Esophagus squamous epithelium (tissue), 5 donors: Measurements from ENCODE around the gene KLHL40. TPM values are rescaled to one million over a fixed set of nuclear protein-coding genes. Genes with fewer than 3 reads are reported as not detected.

Experiments used
- DNase-seq: peaks from one replicate; lab custom pipeline; 2025; lab: John Stamatoyannopoulos, UW
- H3K27ac ChIP-seq, 4 donors: fragments of 200-600 bp; sonication (generic); one replicate each; pipeline ENCODE4 v1.5.1; 2016 to 2019; ENCODE audit warnings: mild to moderate bottlenecking in 1 of 4
- H3K27me3 ChIP-seq, 4 donors: fragments of 200-600 bp; sonication (generic); 1 replicate in 3 of 4; 2 replicates in 1 of 4; pipeline versions ENCODE4 v1.5.1 to v1.6.0; 2017 to 2021; ENCODE audit warnings: antibody characterized with exemption in 1 of 4
- H3K36me3 ChIP-seq, 3 donors: fragments of 200-600 bp; sonication (generic); one replicate each; pipeline ENCODE4 v1.5.1; 2016 to 2019
- H3K4me1 ChIP-seq, 3 donors: fragments of 200-600 bp; sonication (generic); one replicate each; pipeline ENCODE4 v1.5.1; 2017 to 2019
- H3K4me3 ChIP-seq, 4 donors: fragments of 200-600 bp; sonication (generic); 1 replicate in 3 of 4; 2 replicates in 1 of 4; pipeline ENCODE4 v1.5.1; 2016 to 2019; ENCODE audit warnings: mild to moderate bottlenecking in 2 of 4, moderate library complexity in 1 of 4
- H3K9me3 ChIP-seq, 3 donors: fragments of 200-600 bp; sonication (generic); one replicate each; pipeline ENCODE4 v1.5.1; 2016 to 2019
- CTCF ChIP-seq, 6 experiments: fragments of 450-650 bp in 4 of 6; fragments of 200-600 bp in 2 of 6; sonication (generic) in 2 of 6; IDR thresholded peaks; one replicate each; pipeline ENCODE4 v1.5.1; 2016 to 2019; ENCODE audit warnings: antibody characterized with exemption in 6 of 6, mild to moderate bottlenecking in 4 of 6, moderate library complexity in 4 of 6
- POLR2A ChIP-seq, 4 donors: fragments of 450-650 bp; IDR thresholded peaks; one replicate each; pipeline ENCODE4 v1.6.1; 2017; ENCODE audit warnings: antibody characterized with exemption in 4 of 4, mild to moderate bottlenecking in 4 of 4, moderate library complexity in 3 of 4
- WGBS, 2 donors: methylation state at CpG; one replicate each; pipeline ENCODE4 v1.1.5; 2018; 5-methylcytosine and 5-hydroxymethylcytosine counted together
- intact Hi-C: fragments of 100-400 bp; cut with DNase I; formaldehyde crosslinking; loops from one replicate; pipeline ENCODE4 v1.15.0; 2022
- total RNA-seq, 4 donors: library from RNA; depleted of rRNA; stranded (reverse); fragments of >200 nt; gene quantifications; one replicate each; pipeline ENCODE4 v1.1.0, GENCODE V29; 2016
- donor health status: DM: yes; HTN: yes; CAD: no.

The KLHL40 gene
- total RNA-seq, 4 donors from 2014 or later, result not detected

- intact Hi-C loops, result no loop called here
- Histone ChIP-seq H3K4me3 (no peak overlapping the region), H3K4me1 (no peaks in the 10 kb centered on the region), H3K9me3 (no peaks in the 10 kb centered on the region), H3K27ac (no peak overlapping the region), H3K36me3 (no peaks in the 10 kb centered on the region), H3K27me3 (no peaks in the 10 kb centered on the region)
- DNase-seq, result no peak
- 87 to 96% methylated on average over 4 to 8 of the region's 10 CpGs for WGBS, 2 donors
- TF ChIP-seq CTCF (IDR thresholded peaks at IDR 0.05) (no peak), POLR2A (IDR thresholded peaks at IDR 0.05) (no peak)
Measured at GRCh38 chr3:42708611-42709151, 23.3 kb downstream of the KLHL40 start.

- Histone ChIP-seq H3K9me3 (no peaks in the 10 kb centered on the region), H3K4me3 (no peak overlapping the region), H3K27ac (no peak overlapping the region), H3K36me3 (no peaks in the 10 kb centered on the region), H3K27me3 (no peaks in the 10 kb centered on the region), H3K4me1 (no peaks in the 10 kb centered on the region)
- TF ChIP-seq CTCF (IDR thresholded peaks at IDR 0.05) (no peak), POLR2A (IDR thresholded peaks at IDR 0.05) (no peak)
- no peak for DNase-seq
- 74 to 84% methylated on average over 5 to 8 of the region's 10 CpGs for WGBS, 2 donors
- intact Hi-C loops, result no loop called here
Measured at GRCh38 chr3:42709621-42710020, 24.3 kb downstream of the KLHL40 start.

GRCh38 chr3:42710323-42711021, 25.1 kb downstream of the KLHL40 start:
- Histone ChIP-seq H3K27ac (no peak overlapping the region), H3K4me1 (no peaks in the 10 kb centered on the region), H3K36me3 (no peaks in the 10 kb centered on the region), H3K4me3 (no peak overlapping the region), H3K27me3 (no peaks in the 10 kb centered on the region), H3K9me3 (no peaks in the 10 kb centered on the region)
- TF ChIP-seq POLR2A (IDR thresholded peaks at IDR 0.05) (no peak), CTCF (IDR thresholded peaks at IDR 0.05) (no peak)
- intact Hi-C loops, result no loop called here
- no peak for DNase-seq
- 57 to 76% methylated on average over 2 to 4 of the region's 7 CpGs for WGBS, 2 donors

GRCh38 chr3:42711491-42712343, 26.4 kb downstream of the KLHL40 start:
- H3K36me3 ChIP-seq, result no peaks in the 10 kb centered on the region
- no peaks in the 10 kb centered on the region for H3K4me1 ChIP-seq
- no peak overlapping the region for H3K4me3 ChIP-seq
- no peak for DNase-seq
- H3K27ac ChIP-seq, result no peak overlapping the region
- intact Hi-C loops, result no loop called here
- TF ChIP-seq POLR2A (IDR thresholded peaks at IDR 0.05) (no peak), CTCF (IDR thresholded peaks at IDR 0.05) (no peak)
- WGBS, 2 donors, result 42 to 55% methylated on average over 3 to 5 of the region's 6 CpGs
- no peaks in the 10 kb centered on the region for H3K27me3 ChIP-seq
- H3K9me3 ChIP-seq, result no peaks in the 10 kb centered on the region

GRCh38 chr3:42712344-42712648, 27.0 kb downstream of the KLHL40 start:
- Histone ChIP-seq H3K27ac (no peak overlapping the region), H3K4me1 (no peaks in the 10 kb centered on the region), H3K4me3 (no peak overlapping the region), H3K9me3 (no peaks in the 10 kb centered on the region), H3K36me3 (no peaks in the 10 kb centered on the region), H3K27me3 (no peaks in the 10 kb centered on the region)
- DNase-seq, result no peak
- intact Hi-C loops, result no loop called here
- no peak for TF ChIP-seq POLR2A (IDR thresholded peaks at IDR 0.05)
- TF ChIP-seq CTCF (IDR thresholded peaks at IDR 0.05), result no peak
- WGBS, 2 donors, result 93 to 95% methylated on average over 3 to 4 of the region's 4 CpGs
